Effector memory CD4-positive, alpha-beta T cell (primary cell): Measurements from ENCODE around the gene INPP5E.

Experiments
- DNase-seq, 3 donors: peaks; one replicate each; pipeline ENCODE4 v3.0.0-alpha.2; 2020
- H3K27ac ChIP-seq: 2 replicates; pipeline ENCODE4 v1.7.0; 2013; ENCODE audit warnings: mild to moderate bottlenecking, low read length, moderate library complexity; ENCODE audit not compliant: insufficient read depth, poor library complexity, severe bottlenecking
- H3K27me3 ChIP-seq: replicated peaks from 2 replicates; pipeline ENCODE4 v1.7.0; 2013; ENCODE audit warnings: mild to moderate bottlenecking, low read length; ENCODE audit not compliant: insufficient read depth, control insufficient read depth, poor library complexity, severe bottlenecking
- H3K36me3 ChIP-seq: 2 replicates; pipeline ENCODE4 v1.7.0; 2013; ENCODE audit warnings: mild to moderate bottlenecking, low read length, moderate library complexity; ENCODE audit not compliant: control insufficient read depth, insufficient read depth
- H3K4me1 ChIP-seq: 2 replicates; pipeline ENCODE4 v1.7.0; 2013; ENCODE audit warnings: low read length, mild to moderate bottlenecking; ENCODE audit not compliant: control insufficient read depth, insufficient read depth, poor library complexity, severe bottlenecking
- H3K4me3 ChIP-seq: 2 replicates; pipeline ENCODE4 v1.7.0; 2013; ENCODE audit warnings: low read length, low read depth, mild to moderate bottlenecking; ENCODE audit not compliant: insufficient read depth, poor library complexity, severe bottlenecking
- H3K9me3 ChIP-seq: 2 replicates; pipeline ENCODE4 v1.7.0; 2013; ENCODE audit warnings: mild to moderate bottlenecking, low read length, moderate library complexity; ENCODE audit not compliant: control insufficient read depth

Gene INPP5E

DNA sequence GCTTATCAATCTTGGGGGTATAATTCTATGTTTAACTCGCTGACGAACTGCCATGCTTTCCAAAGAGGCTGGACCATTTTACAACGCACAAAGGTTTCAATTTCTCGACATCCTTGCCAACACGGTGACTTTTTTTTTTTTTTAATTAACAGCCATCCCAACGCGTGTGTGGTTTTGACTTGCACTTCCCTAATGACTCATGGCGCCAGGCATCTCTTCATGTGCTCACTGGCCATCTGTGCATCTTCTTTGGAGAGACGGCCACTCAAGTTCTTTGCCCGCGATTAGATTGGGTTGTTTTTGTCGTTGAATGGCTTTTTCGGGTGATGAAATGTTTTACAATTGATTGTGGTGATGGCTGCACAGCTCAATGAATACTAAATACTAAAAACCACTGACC is 53.6 kb downstream of the INPP5E start:
- Histone ChIP-seq H3K27me3 (no peaks in the 10 kb centered on the region), H3K36me3 (peaks cover 57% of the 10 kb centered on the region), H3K4me1 (peaks cover 10% of the 10 kb centered on the region), H3K4me3 (no peak overlapping the region), H3K27ac (no peak overlapping the region), H3K9me3 (no peaks in the 10 kb centered on the region)
- no peak for DNase-seq

DNA sequence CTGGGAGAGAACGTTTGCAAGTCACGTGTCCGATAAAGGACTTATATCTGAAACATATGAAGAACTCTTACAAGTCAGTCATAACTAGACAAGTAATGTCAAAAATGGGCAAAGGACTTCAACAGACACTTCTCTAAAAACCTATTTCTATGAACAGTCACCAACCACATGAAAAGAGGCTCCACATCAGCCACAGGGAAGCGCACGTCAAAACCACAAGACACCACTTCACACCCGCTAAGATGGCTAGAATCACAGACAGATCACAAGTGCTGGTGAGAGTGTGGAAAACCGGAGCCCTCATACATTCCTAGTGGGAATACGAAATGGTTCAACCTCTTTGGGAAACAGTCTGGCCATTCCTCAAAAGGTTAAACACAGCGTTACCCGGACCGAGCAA is 54.6 kb downstream of the INPP5E start:
- DNase-seq, result peak; percentile 32 to 40 (median 39)
- Histone ChIP-seq H3K4me3 (no peak overlapping the region), H3K27ac (no peak overlapping the region), H3K4me1 (peaks cover 10% of the 10 kb centered on the region), H3K27me3 (no peaks in the 10 kb centered on the region), H3K9me3 (no peaks in the 10 kb centered on the region), H3K36me3 (peaks cover 64% of the 10 kb centered on the region)

DNA sequence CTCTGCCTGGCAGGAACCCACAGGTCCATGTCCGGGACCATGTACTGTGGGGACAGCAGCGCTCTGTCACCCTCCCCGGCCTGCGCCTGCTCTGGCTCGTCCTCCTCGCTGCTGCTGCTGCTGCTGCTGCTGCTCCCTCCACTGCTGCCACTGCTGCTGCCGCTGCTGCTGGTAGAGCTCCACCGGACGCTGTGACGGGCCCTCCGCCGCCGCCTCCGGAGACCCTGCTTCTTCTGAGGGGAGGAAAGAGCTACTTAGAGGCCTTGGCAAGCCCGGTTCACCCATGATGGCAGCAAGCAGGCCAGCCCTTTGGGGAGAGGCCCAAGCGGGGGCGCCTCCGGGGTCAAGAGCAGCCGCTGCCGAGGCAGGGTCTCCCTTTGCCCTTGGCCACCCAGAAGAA is 56.2 kb downstream of the INPP5E start:
- Histone ChIP-seq H3K4me3 (no peak overlapping the region), H3K27ac (no peak overlapping the region), H3K9me3 (no peaks in the 10 kb centered on the region), H3K27me3 (no peaks in the 10 kb centered on the region), H3K36me3 (peaks cover 57% of the 10 kb centered on the region), H3K4me1 (peaks cover 10% of the 10 kb centered on the region)
- no peak for DNase-seq

DNA sequence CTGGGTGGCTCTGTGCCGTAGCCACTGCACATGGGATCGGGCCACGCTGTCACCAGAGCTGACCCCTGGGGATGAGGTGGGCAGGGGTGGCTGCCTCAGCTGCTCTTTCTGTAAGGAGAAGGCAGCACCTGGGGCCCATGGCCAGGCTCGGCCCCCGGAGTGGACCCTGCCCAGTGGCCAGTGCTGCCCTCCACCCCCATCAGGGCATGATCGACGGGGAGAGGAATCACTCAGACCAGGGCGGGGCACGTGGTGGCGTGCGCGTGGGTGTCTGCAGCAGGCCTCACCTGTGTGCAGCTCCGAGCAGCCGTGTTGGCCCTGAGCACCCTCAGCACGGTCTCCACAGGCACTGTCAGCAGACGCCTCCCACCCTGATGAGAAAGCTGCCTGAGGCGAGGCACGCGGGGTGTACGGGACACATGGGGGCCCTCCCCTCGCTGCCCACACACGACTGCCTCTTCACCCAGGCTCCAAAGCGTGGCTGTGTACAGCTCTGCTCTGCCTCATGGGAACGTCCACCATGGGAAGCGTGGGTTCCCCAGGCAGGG is 57.6 kb downstream of the INPP5E start:
- no peak for DNase-seq
- H3K9me3 ChIP-seq, result no peaks in the 10 kb centered on the region
- peaks cover 46% of the 10 kb centered on the region for H3K36me3 ChIP-seq
- H3K4me1 ChIP-seq, result peaks cover 10% of the 10 kb centered on the region
- H3K27me3 ChIP-seq, result no peaks in the 10 kb centered on the region
- no peak overlapping the region for H3K27ac ChIP-seq
- no peak overlapping the region for H3K4me3 ChIP-seq

DNA sequence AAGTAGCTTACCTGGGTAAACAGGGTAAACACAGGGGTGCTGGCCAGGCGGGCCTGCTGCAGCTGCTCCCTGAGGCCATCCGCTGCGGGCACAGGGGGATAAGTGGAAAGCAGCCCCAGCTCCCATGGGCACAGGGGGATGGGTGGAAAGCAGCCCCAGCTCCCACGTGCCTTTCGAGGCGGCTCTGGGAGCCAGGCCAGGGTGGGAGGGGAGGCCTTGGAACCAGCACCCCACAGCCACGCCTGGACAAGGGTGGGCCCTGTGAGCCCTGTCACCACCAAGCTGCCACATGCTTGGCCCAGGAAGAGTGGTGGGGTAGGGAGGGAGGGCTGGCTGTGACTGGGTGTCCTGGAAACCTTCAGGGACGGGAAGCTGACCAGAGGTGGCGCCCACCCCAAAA is 58.3 kb downstream of the INPP5E start:
- peaks cover 43% of the 10 kb centered on the region for H3K36me3 ChIP-seq

DNA sequence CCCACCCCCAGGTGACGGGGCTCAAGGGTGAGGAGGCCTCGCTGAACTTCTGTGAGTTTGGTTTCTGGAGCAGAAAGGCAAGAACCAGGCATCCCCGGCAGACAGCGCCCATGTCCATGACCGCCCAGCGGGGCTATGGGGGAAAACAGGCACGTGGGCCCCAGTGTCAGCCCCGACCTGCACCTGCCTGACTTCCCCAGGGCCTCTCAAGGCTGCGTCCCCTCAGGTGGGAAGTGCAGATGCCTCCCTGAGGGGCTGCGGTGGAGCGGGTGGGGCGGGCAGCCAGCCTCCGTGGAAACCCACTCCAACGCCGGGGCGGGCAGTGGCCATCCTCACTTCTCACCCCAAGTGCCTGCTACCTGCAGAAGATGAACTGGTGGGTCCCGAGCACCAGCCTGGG is 59.3 kb downstream of the INPP5E start:
- peaks cover 43% of the 10 kb centered on the region for H3K36me3 ChIP-seq

More for the DNA sequence above, 58.3 kb downstream of the INPP5E start:
- no peak overlapping the region for H3K4me3 ChIP-seq
- no peaks in the 10 kb centered on the region for H3K9me3 ChIP-seq
- peaks cover 10% of the 10 kb centered on the region for H3K4me1 ChIP-seq
- no peaks in the 10 kb centered on the region for H3K27me3 ChIP-seq
- DNase-seq, result no peak
- H3K27ac ChIP-seq, result no peak overlapping the region

DNA sequence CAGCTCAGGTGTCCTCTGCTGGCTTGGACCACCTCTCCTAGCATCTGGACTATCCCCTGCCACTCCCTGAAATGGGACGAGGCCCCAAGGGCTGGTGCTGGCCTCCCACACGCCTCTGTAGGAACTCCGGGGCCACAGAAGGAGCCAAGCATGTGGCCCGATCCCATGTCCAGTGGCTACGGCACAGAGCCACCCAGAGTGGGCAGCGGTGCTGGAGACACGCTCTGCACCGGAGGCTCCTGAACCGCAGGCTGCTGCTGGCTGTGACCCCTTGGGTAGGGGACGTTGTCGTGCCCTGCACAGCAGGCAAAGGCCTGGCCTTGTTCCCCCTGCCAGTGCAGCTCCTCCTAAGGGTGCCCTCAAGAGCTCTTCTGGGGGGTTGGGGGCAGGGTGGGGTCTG is 59.8 kb downstream of the INPP5E start:
- Histone ChIP-seq H3K4me1 (peaks cover 4% of the 10 kb centered on the region), H3K4me3 (no peak overlapping the region), H3K9me3 (no peaks in the 10 kb centered on the region), H3K36me3 (peaks cover 43% of the 10 kb centered on the region), H3K27ac (no peak overlapping the region), H3K27me3 (no peaks in the 10 kb centered on the region)
- DNase-seq, result no peak

More for the DNA sequence above, 59.3 kb downstream of the INPP5E start:
- no peak overlapping the region for H3K4me3 ChIP-seq
- DNase-seq, result no peak
- no peaks in the 10 kb centered on the region for H3K9me3 ChIP-seq
- peaks cover 9% of the 10 kb centered on the region for H3K4me1 ChIP-seq
- no peaks in the 10 kb centered on the region for H3K27me3 ChIP-seq
- no peak overlapping the region for H3K27ac ChIP-seq

DNA sequence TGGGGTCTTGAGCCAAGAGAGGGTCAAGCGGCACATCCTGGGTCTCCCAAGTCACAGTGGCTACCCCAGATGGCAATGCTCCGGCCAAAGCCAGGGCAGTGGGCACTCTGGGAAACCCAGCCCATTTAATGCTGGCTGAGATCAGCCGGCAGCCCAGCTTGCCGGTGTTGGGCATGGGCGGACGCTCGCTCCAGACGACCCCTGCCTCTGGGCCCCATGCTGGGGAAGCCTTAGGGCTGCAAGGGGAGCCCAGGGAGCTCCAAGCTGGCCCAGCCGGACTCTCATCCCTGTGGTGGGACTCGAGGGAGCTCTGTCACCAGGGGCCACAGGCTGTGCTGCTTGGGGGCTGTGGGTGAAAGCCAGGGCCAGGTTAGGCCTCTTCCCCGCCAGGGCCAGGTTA is 60.2 kb downstream of the INPP5E start:
- Histone ChIP-seq H3K4me1 (no peaks in the 10 kb centered on the region), H3K4me3 (no peak overlapping the region), H3K9me3 (no peaks in the 10 kb centered on the region), H3K36me3 (peaks cover 41% of the 10 kb centered on the region), H3K27me3 (no peaks in the 10 kb centered on the region), H3K27ac (no peak overlapping the region)
- DNase-seq, result no peak

DNA sequence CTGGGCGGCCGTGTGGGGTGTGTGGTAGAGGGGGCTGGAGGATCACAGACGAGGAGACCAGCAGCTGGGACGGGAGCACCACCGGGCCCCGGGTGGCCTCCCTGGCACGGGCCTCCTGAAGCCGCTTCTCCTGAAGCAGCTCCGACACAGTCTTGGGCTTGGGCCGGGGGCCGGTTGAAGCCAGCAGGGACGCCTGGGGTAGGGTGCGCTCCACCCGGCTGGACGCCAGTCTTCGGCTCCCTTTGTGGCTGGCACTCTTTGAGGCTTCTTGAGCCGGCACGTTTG is 60.7 kb downstream of the INPP5E start:
- peaks cover 36% of the 10 kb centered on the region for H3K36me3 ChIP-seq

More for the DNA sequence above, 60.7 kb downstream of the INPP5E start:
- no peak for DNase-seq
- no peaks in the 10 kb centered on the region for H3K27me3 ChIP-seq
- no peaks in the 10 kb centered on the region for H3K9me3 ChIP-seq
- no peaks in the 10 kb centered on the region for H3K4me1 ChIP-seq
- no peak overlapping the region for H3K4me3 ChIP-seq
- H3K27ac ChIP-seq, result no peak overlapping the region
